ENCODE data around the gene ATG2B.

DNA sequence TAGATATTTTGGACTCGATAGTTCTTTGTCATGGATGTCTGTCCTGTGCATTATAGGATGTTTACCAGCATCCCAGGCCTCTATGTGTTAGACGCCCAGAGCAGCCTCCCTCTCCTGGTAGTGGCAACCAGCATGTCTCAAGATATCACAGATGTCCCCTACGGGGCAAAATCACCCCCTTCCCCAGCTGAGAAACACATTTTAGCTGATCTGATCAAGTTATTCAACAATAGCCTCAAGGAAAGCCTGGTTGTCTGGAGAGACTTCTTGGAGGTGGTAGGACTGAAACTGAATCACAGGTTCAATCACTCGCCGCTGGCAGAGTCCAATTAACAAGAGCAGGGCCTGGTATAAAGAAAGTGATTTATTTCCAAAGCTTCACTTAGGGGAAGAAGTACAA, 89.5 kb downstream of the ATG2B start:
- TF ChIP-seq, protein P1, sequence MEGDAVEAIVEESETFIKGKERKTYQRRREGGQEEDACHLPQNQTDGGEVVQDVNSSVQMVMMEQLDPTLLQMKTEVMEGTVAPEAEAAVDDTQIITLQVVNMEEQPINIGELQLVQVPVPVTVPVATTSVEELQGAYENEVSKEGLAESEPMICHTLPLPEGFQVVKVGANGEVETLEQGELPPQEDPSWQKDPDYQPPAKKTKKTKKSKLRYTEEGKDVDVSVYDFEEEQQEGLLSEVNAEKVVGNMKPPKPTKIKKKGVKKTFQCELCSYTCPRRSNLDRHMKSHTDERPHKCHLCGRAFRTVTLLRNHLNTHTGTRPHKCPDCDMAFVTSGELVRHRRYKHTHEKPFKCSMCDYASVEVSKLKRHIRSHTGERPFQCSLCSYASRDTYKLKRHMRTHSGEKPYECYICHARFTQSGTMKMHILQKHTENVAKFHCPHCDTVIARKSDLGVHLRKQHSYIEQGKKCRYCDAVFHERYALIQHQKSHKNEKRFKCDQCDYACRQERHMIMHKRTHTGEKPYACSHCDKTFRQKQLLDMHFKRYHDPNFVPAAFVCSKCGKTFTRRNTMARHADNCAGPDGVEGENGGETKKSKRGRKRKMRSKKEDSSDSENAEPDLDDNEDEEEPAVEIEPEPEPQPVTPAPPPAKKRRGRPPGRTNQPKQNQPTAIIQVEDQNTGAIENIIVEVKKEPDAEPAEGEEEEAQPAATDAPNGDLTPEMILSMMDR (IDR thresholded peaks at IDR 0.05; ENCODE audit: extremely low read depth in 1 of 2, insufficient read depth in 1 of 2, low read depth in 1 of 2, low read length in 2 of 2), result no peak
- TF ChIP-seq POLR2AphosphoS5 (IDR thresholded peaks at IDR 0.05; ENCODE audit: insufficient read depth, low read depth, low read length) (no peak), POLR2A (IDR thresholded peaks at IDR 0.05; ENCODE audit: low read depth, low read length) (no peak), EZH2 (IDR thresholded peaks at IDR 0.05; ENCODE audit: borderline replicate concordance, low read depth, low read length, severe bottlenecking) (no peak)

Data from endothelial cell of umbilical vein (primary cell).